SK-N-SH treated with all-trans-retinoic acid at 6 μM for 48 hours (cell line): ENCODE results near the gene GCLC.

Experiments
- ATAC-seq: fragments of 200-7000 bp; cut with Tn5 transposase; 3 replicates; pipeline ENCODE4 v1.9.1; 2020; ENCODE audit warnings: mild to moderate bottlenecking, moderate library complexity
- BACH2 ChIP-seq: fragments of 250-450 bp; sonication (Bioruptor Pico); IDR thresholded peaks from 2 replicates; pipeline ENCODE4 v1.9.0; 2021; ENCODE audit warnings: mild to moderate bottlenecking, borderline replicate concordance
- CSDC2 ChIP-seq: fragments of 250-450 bp; sonication (Bioruptor Pico); IDR thresholded peaks from 2 replicates; pipeline ENCODE4 v1.5.0; 2020; ENCODE audit warnings: mild to moderate bottlenecking, moderate library complexity
- ESRRG ChIP-seq: fragments of 250-450 bp; sonication (Bioruptor Pico); IDR thresholded peaks from 2 replicates; pipeline ENCODE4 v1.6.1; 2021; ENCODE audit warnings: mild to moderate bottlenecking
- ISL1 ChIP-seq: fragments of 250-450 bp; sonication (Bioruptor Pico); IDR thresholded peaks from 2 replicates; pipeline ENCODE4 v2.1.2; 2022; ENCODE audit warnings: mild to moderate bottlenecking, moderate library complexity
- OSR1 ChIP-seq: fragments of 250-450 bp; sonication (Bioruptor Pico); IDR thresholded peaks from 2 replicates; pipeline ENCODE4 v1.8.0; 2022; ENCODE audit warnings: moderate library complexity, mild to moderate bottlenecking, inconsistent platforms
- POU6F1 ChIP-seq: fragments of 250-450 bp; sonication (Bioruptor Pico); IDR thresholded peaks from 2 replicates; pipeline ENCODE4 v1.8.0; 2021; ENCODE audit warnings: low read depth, mild to moderate bottlenecking, moderate library complexity, borderline replicate concordance
- PPARA ChIP-seq: fragments of 250-450 bp; sonication (Bioruptor Pico); IDR thresholded peaks from 2 replicates; pipeline ENCODE4 v1.5.0; 2020; ENCODE audit warnings: mild to moderate bottlenecking, borderline replicate concordance
- RARB ChIP-seq: fragments of 250-450 bp; sonication (Bioruptor Pico); IDR thresholded peaks from 2 replicates; pipeline ENCODE4 v1.8.0; 2021; ENCODE audit warnings: mild to moderate bottlenecking, moderate library complexity
- TOX ChIP-seq: fragments of 250-450 bp; sonication (Bioruptor Pico); IDR thresholded peaks from 2 replicates; pipeline ENCODE4 v1.8.0; 2021; ENCODE audit warnings: mild to moderate bottlenecking, moderate library complexity, borderline replicate concordance
- TSHZ2 ChIP-seq: fragments of 250-450 bp; sonication (Bioruptor Pico); IDR thresholded peaks from 2 replicates; pipeline ENCODE4 v1.5.0; 2020; ENCODE audit warnings: mild to moderate bottlenecking, moderate library complexity
- ZC3H10 ChIP-seq: fragments of 250-450 bp; sonication (Bioruptor Pico); IDR thresholded peaks from 2 replicates; pipeline ENCODE4 v1.5.1; 2021; ENCODE audit warnings: mild to moderate bottlenecking, moderate library complexity
- ZFP3 ChIP-seq: fragments of 250-450 bp; sonication (Bioruptor Pico); IDR thresholded peaks from 2 replicates; pipeline ENCODE4 v1.5.0; 2020; ENCODE audit warnings: mild to moderate bottlenecking, moderate library complexity
- ZFP30 ChIP-seq: fragments of 450-650 bp; formaldehyde crosslinking; IDR thresholded peaks from 2 replicates; pipeline ENCODE4 v1.5.0; 2022; ENCODE audit warnings: mild to moderate bottlenecking, moderate library complexity
- ZNF565 ChIP-seq: fragments of 450-650 bp; formaldehyde crosslinking; conservative IDR thresholded peaks from 2 replicates; pipeline ENCODE4 v1.5.0; 2020; ENCODE audit warnings: low read depth, mild to moderate bottlenecking, moderate library complexity
- ZNF70 ChIP-seq: fragments of 450-650 bp; formaldehyde crosslinking; IDR thresholded peaks from 2 replicates; pipeline ENCODE4 v1.5.0; 2020; ENCODE audit warnings: mild to moderate bottlenecking, moderate library complexity
- ZNF8 ChIP-seq: fragments of 450-650 bp; formaldehyde crosslinking; IDR thresholded peaks from 2 replicates; pipeline ENCODE4 v1.5.0; 2020; ENCODE audit warnings: mild to moderate bottlenecking, moderate library complexity
- TF ChIP-seq, protein P1 (sequence below): fragments of 250-450 bp; sonication (Bioruptor Pico); IDR thresholded peaks from 2 replicates; pipeline ENCODE4 v1.5.1; 2021; ENCODE audit warnings: mild to moderate bottlenecking, moderate library complexity
- TF ChIP-seq, protein P2 (sequence below): fragments of 250-450 bp; sonication (Bioruptor Pico); IDR thresholded peaks from 2 replicates; pipeline ENCODE4 v1.8.0; 2020; ENCODE audit warnings: mild to moderate bottlenecking, moderate library complexity, borderline replicate concordance
- TF ChIP-seq, protein P3 (sequence below): fragments of 250-450 bp; sonication (Bioruptor Pico); IDR thresholded peaks from 2 replicates; pipeline ENCODE4 v1.5.1; 2020; ENCODE audit warnings: low read depth, mild to moderate bottlenecking, moderate library complexity

The GCLC gene

GRCh38 chr6:53544470-53545308, at the start of gene GCLC:
Gene GCLC, minus strand, starts transcription at chr6:53545101. Its CDS starts 456 bp downstream, at chr6:53544645.
- no peak for TF ChIP-seq OSR1 (CRISPR knock-in tag)
- no peak for TF ChIP-seq PPARA (CRISPR knock-in tag)
- 0 out of 2 replicates have a peak, but pooled peaks have one; percentile 33 for TF ChIP-seq ZFP3 (CRISPR knock-in tag)
- no peak for TF ChIP-seq CSDC2
- TF ChIP-seq ZNF70 (CRISPR knock-in tag) = no peak
- TF ChIP-seq, protein P1, sequence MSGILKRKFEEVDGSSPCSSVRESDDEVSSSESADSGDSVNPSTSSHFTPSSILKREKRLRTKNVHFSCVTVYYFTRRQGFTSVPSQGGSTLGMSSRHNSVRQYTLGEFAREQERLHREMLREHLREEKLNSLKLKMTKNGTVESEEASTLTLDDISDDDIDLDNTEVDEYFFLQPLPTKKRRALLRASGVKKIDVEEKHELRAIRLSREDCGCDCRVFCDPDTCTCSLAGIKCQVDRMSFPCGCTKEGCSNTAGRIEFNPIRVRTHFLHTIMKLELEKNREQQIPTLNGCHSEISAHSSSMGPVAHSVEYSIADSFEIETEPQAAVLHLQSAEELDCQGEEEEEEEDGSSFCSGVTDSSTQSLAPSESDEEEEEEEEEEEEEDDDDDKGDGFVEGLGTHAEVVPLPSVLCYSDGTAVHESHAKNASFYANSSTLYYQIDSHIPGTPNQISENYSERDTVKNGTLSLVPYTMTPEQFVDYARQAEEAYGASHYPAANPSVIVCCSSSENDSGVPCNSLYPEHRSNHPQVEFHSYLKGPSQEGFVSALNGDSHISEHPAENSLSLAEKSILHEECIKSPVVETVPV (CRISPR knock-in tag) = no peak
- peak; percentile 70 for ATAC-seq

- TF ChIP-seq ZNF8 = no peak
- no peak for TF ChIP-seq RARB
- TF ChIP-seq ESRRG (CRISPR knock-in tag) = no peak
- TF ChIP-seq, protein P2, sequence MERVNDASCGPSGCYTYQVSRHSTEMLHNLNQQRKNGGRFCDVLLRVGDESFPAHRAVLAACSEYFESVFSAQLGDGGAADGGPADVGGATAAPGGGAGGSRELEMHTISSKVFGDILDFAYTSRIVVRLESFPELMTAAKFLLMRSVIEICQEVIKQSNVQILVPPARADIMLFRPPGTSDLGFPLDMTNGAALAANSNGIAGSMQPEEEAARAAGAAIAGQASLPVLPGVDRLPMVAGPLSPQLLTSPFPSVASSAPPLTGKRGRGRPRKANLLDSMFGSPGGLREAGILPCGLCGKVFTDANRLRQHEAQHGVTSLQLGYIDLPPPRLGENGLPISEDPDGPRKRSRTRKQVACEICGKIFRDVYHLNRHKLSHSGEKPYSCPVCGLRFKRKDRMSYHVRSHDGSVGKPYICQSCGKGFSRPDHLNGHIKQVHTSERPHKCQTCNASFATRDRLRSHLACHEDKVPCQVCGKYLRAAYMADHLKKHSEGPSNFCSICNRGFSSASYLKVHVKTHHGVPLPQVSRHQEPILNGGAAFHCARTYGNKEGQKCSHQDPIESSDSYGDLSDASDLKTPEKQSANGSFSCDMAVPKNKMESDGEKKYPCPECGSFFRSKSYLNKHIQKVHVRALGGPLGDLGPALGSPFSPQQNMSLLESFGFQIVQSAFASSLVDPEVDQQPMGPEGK (CRISPR knock-in tag) = no peak
- no peak for TF ChIP-seq BACH2 (CRISPR knock-in tag)
- TF ChIP-seq TSHZ2 (CRISPR knock-in tag) = no peak
- TF ChIP-seq ZFP30 (CRISPR knock-in tag) = no peak
- no peak for TF ChIP-seq ZNF70 (CRISPR knock-in tag)
- no peak for TF ChIP-seq ZC3H10 (CRISPR knock-in tag)
- no peak for TF ChIP-seq OSR1 (CRISPR knock-in tag)
- TF ChIP-seq TOX (CRISPR knock-in tag) = no peak
- no peak for TF ChIP-seq POU6F1
- TF ChIP-seq, protein P3, sequence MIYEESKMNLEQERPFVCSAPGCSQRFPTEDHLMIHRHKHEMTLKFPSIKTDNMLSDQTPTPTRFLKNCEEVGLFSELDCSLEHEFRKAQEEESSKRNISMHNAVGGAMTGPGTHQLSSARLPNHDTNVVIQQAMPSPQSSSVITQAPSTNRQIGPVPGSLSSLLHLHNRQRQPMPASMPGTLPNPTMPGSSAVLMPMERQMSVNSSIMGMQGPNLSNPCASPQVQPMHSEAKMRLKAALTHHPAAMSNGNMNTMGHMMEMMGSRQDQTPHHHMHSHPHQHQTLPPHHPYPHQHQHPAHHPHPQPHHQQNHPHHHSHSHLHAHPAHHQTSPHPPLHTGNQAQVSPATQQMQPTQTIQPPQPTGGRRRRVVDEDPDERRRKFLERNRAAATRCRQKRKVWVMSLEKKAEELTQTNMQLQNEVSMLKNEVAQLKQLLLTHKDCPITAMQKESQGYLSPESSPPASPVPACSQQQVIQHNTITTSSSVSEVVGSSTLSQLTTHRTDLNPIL = no peak
- TF ChIP-seq, protein P1 (CRISPR knock-in tag) = no peak
- TF ChIP-seq ZFP3 (CRISPR knock-in tag) = no peak
- TF ChIP-seq PPARA (CRISPR knock-in tag) = no peak
- no peak for TF ChIP-seq ZNF565 (CRISPR knock-in tag)
- TF ChIP-seq ISL1 (CRISPR knock-in tag) = no peak
- ATAC-seq = no peak
Measured at GRCh38 chr6:53594596-53594995, 49.7 kb upstream of the GCLC start.
